Mesenchymal stem cell (in vitro differentiated cells and primary cell): Measurements from ENCODE around the gene DLGAP5.

ENCODE experiments used
- DNase-seq: peaks from one replicate; pipeline ENCODE4 v3.0.0-alpha.2; 2013
- H2AFZ ChIP-seq: one replicate; pipeline ENCODE4 v1.6.1; 2013; ENCODE audit warnings: low read depth, mild to moderate bottlenecking, control low read depth, inconsistent platforms, low read length, moderate library complexity
- H2AK5ac ChIP-seq: 2 replicates; pipeline ENCODE4 v1.6.1; 2013; ENCODE audit warnings: low read length, moderate library complexity, mild to moderate bottlenecking, inconsistent platforms; ENCODE audit not compliant: severe bottlenecking
- H2BK120ac ChIP-seq: one replicate; pipeline ENCODE4 v1.6.1; 2013; ENCODE audit warnings: low read depth, mild to moderate bottlenecking, inconsistent platforms, low read length, moderate library complexity
- H2BK12ac ChIP-seq, 2 experiments: one replicate each; pipeline ENCODE4 v1.6.1; 2013; ENCODE audit warnings: inconsistent platforms in 2 of 2, low read length in 2 of 2, mild to moderate bottlenecking in 2 of 2, moderate library complexity in 2 of 2, control low read depth in 1 of 2
- H2BK15ac ChIP-seq: one replicate; pipeline ENCODE4 v1.6.1; 2013; ENCODE audit warnings: mild to moderate bottlenecking, low read depth, inconsistent platforms; ENCODE audit not compliant: poor library complexity, severe bottlenecking
- H2BK5ac ChIP-seq: 2 replicates; pipeline ENCODE4 v1.6.1; 2013; ENCODE audit warnings: low read depth, mild to moderate bottlenecking, low read length, control low read depth, inconsistent platforms; ENCODE audit not compliant: poor library complexity, severe bottlenecking
- H3K14ac ChIP-seq, 2 experiments: one replicate each; pipeline ENCODE4 v1.6.1; 2013; ENCODE audit warnings: inconsistent platforms in 2 of 2, low read length in 2 of 2, control low read depth in 1 of 2, mild to moderate bottlenecking in 1 of 2, moderate library complexity in 1 of 2
- H3K18ac ChIP-seq, 2 experiments: one replicate each; pipeline ENCODE4 v1.6.1; 2013; ENCODE audit warnings: inconsistent platforms in 2 of 2, low read length in 2 of 2, control low read depth in 1 of 2, low read depth in 1 of 2, mild to moderate bottlenecking in 1 of 2
- H3K23ac ChIP-seq, 2 experiments: one replicate each; pipeline ENCODE4 v1.6.1; 2013; ENCODE audit warnings: inconsistent platforms in 2 of 2, low read length in 2 of 2, mild to moderate bottlenecking in 2 of 2, moderate library complexity in 2 of 2, control low read depth in 1 of 2
- H3K27ac ChIP-seq: 2 replicates; pipeline ENCODE4 v1.5.1; 2013; ENCODE audit warnings: mild to moderate bottlenecking, moderate library complexity, low read length, control low read depth, inconsistent platforms; ENCODE audit not compliant: poor library complexity, severe bottlenecking
- H3K27me3 ChIP-seq, 2 experiments: 2 replicates each; pipeline versions ENCODE4 v1.6.1 to v1.7.0; 2013; ENCODE audit warnings: low read length in 2 of 2, mild to moderate bottlenecking in 2 of 2, moderate library complexity in 2 of 2, control low read depth in 1 of 2, inconsistent platforms in 1 of 2; ENCODE audit not compliant: control insufficient read depth in 1 of 2, insufficient read depth in 1 of 2
- H3K36me3 ChIP-seq, 2 experiments: 2 replicates each; pipeline versions ENCODE4 v1.6.1 to v1.7.0; 2013; ENCODE audit warnings: low read length in 2 of 2, control low read depth in 1 of 2, inconsistent platforms in 1 of 2, low read depth in 1 of 2, mild to moderate bottlenecking in 1 of 2; ENCODE audit not compliant: insufficient read depth in 2 of 2, control insufficient read depth in 1 of 2
- H3K4ac ChIP-seq, 2 experiments: one replicate each; pipeline ENCODE4 v1.6.1; 2013; ENCODE audit warnings: inconsistent platforms in 2 of 2, low read length in 2 of 2, mild to moderate bottlenecking in 2 of 2, moderate library complexity in 2 of 2, control low read depth in 1 of 2, low read depth in 1 of 2
- H3K4me1 ChIP-seq: 2 replicates; pipeline ENCODE4 v1.6.1; 2013; ENCODE audit warnings: low read depth, low read length, control low read depth; ENCODE audit not compliant: control insufficient read depth, insufficient read depth
- H3K4me2 ChIP-seq: 2 replicates; pipeline ENCODE4 v1.6.1; 2013; ENCODE audit warnings: low read length, mild to moderate bottlenecking, inconsistent platforms; ENCODE audit not compliant: poor library complexity, severe bottlenecking
- H3K4me3 ChIP-seq, 2 experiments: 2 replicates each; pipeline versions ENCODE4 v1.5.1 to v1.7.0; 2013; ENCODE audit warnings: low read length in 2 of 2, mild to moderate bottlenecking in 2 of 2, control low read depth in 1 of 2, low read depth in 1 of 2; ENCODE audit not compliant: insufficient read depth in 1 of 2
- H3K79me1 ChIP-seq: replicated peaks from 2 replicates; pipeline ENCODE4 v1.6.1; 2013; ENCODE audit warnings: mild to moderate bottlenecking, control low read depth, low read length, inconsistent platforms; ENCODE audit not compliant: poor library complexity, severe bottlenecking
- H3K9ac ChIP-seq: 2 replicates; pipeline ENCODE4 v1.7.0; 2013; ENCODE audit warnings: mild to moderate bottlenecking, low read length, moderate library complexity
- H3K9me3 ChIP-seq: 2 replicates; pipeline ENCODE4 v1.7.0; 2013; ENCODE audit warnings: mild to moderate bottlenecking, low read length; ENCODE audit not compliant: control insufficient read depth
- H4K8ac ChIP-seq: one replicate; pipeline ENCODE4 v1.6.1; 2013; ENCODE audit warnings: inconsistent platforms, mild to moderate bottlenecking, low read length, moderate library complexity
- H4K91ac ChIP-seq: one replicate; pipeline ENCODE4 v1.6.1; 2013; ENCODE audit warnings: mild to moderate bottlenecking, low read length, inconsistent platforms
- WGBS: methylation state at CpG from one replicate; pipeline ENCODE4 v1.1.7; 2013; ENCODE audit warnings: mixed read lengths; 5-methylcytosine and 5-hydroxymethylcytosine counted together

DLGAP5 gene

GRCh38 chr14:55188686-55189295 is 2.6 kb downstream of the DLGAP5 start:
- H3K18ac ChIP-seq = no peak overlapping the region
- 100% methylated on average over 1 of the region's 4 CpGs for WGBS
- no peak overlapping the region for H3K9ac ChIP-seq
- no peaks in the 10 kb centered on the region for H3K27me3 ChIP-seq
- H3K23ac ChIP-seq = no peak overlapping the region
- H2BK5ac ChIP-seq = no peak overlapping the region
- H4K91ac ChIP-seq = no peak overlapping the region
- H3K27ac ChIP-seq = no peak overlapping the region
- no peak overlapping the region for H3K4ac ChIP-seq
- H3K36me3 ChIP-seq = no peaks in the 10 kb centered on the region
- peaks cover 19% of the 10 kb centered on the region for H3K79me1 ChIP-seq
- H2BK12ac ChIP-seq = no peak overlapping the region
- H3K4me3 ChIP-seq = no peak overlapping the region
- no peak overlapping the region for H3K14ac ChIP-seq
- H2AK5ac ChIP-seq = no peak overlapping the region
- H2BK120ac ChIP-seq = no peak overlapping the region
- no peaks in the 10 kb centered on the region for H3K9me3 ChIP-seq
- H2BK15ac ChIP-seq = no peak overlapping the region
- H3K4me1 ChIP-seq = peaks cover 3% of the 10 kb centered on the region
- H2AFZ ChIP-seq = no peak overlapping the region
- H3K4me2 ChIP-seq = no peak overlapping the region
- no peak overlapping the region for H4K8ac ChIP-seq
- peak; percentile 37 for DNase-seq

- H3K4me3 ChIP-seq = no peak overlapping the region
- no peak for DNase-seq
- H3K9me3 ChIP-seq = no peaks in the 10 kb centered on the region
- no peak overlapping the region for H3K18ac ChIP-seq
- peaks cover 3% of the 10 kb centered on the region for H3K4me1 ChIP-seq
- no peak overlapping the region for H3K9ac ChIP-seq
- H3K23ac ChIP-seq = no peak overlapping the region
- no peak overlapping the region for H4K8ac ChIP-seq
- no peak overlapping the region for H2AFZ ChIP-seq
- no peak overlapping the region for H3K4ac ChIP-seq
- no peak overlapping the region for H3K4me2 ChIP-seq
- no peak overlapping the region for H3K27ac ChIP-seq
- no peak overlapping the region for H2BK120ac ChIP-seq
- peaks cover 4% of the 10 kb centered on the region for H3K79me1 ChIP-seq
- no peak overlapping the region for H4K91ac ChIP-seq
- H2AK5ac ChIP-seq = no peak overlapping the region
- 100% methylated on average over 2 of the region's 4 CpGs for WGBS
- no peaks in the 10 kb centered on the region for H3K27me3 ChIP-seq
- no peak overlapping the region for H2BK5ac ChIP-seq
- no peak overlapping the region for H3K14ac ChIP-seq
- no peaks in the 10 kb centered on the region for H3K36me3 ChIP-seq
- no peak overlapping the region for H2BK12ac ChIP-seq
- no peak overlapping the region for H2BK15ac ChIP-seq
These were observed 11.0 kb downstream of the DLGAP5 start for GRCh38 chr14:55180434-55180833.

- H3K4me1 ChIP-seq = peaks cover 3% of the 10 kb centered on the region
- WGBS = 100% methylated on average over 2 of the region's 2 CpGs
- H3K14ac ChIP-seq = no peak overlapping the region
- no peak overlapping the region for H3K4me2 ChIP-seq
- H3K36me3 ChIP-seq = no peaks in the 10 kb centered on the region
- no peak overlapping the region for H3K18ac ChIP-seq
- no peak overlapping the region for H3K4me3 ChIP-seq
- no peak for DNase-seq
- no peak overlapping the region for H4K8ac ChIP-seq
- H3K23ac ChIP-seq = no peak overlapping the region
- H2BK120ac ChIP-seq = no peak overlapping the region
- no peaks in the 10 kb centered on the region for H3K27me3 ChIP-seq
- no peak overlapping the region for H2BK5ac ChIP-seq
- no peak overlapping the region for H2AK5ac ChIP-seq
- H4K91ac ChIP-seq = no peak overlapping the region
- H3K9ac ChIP-seq = no peak overlapping the region
- no peak overlapping the region for H3K4ac ChIP-seq
- no peak overlapping the region for H2BK12ac ChIP-seq
- peaks cover 4% of the 10 kb centered on the region for H3K79me1 ChIP-seq
- no peak overlapping the region for H2AFZ ChIP-seq
- H3K9me3 ChIP-seq = no peaks in the 10 kb centered on the region
- no peak overlapping the region for H3K27ac ChIP-seq
- H2BK15ac ChIP-seq = no peak overlapping the region
These were observed 11.4 kb downstream of the DLGAP5 start for GRCh38 chr14:55180006-55180405.

- Histone ChIP-seq H2BK120ac (no peak overlapping the region), H3K4me2 (no peak overlapping the region), H3K9me3 (no peaks in the 10 kb centered on the region), H2BK5ac (no peak overlapping the region), H3K36me3 (no peaks in the 10 kb centered on the region), H3K4me1 (no peaks in the 10 kb centered on the region), H3K27ac (no peak overlapping the region), H2AFZ (no peak overlapping the region), H3K14ac (no peak overlapping the region), H2BK15ac (no peak overlapping the region), H3K18ac (no peak overlapping the region), H4K8ac (no peak overlapping the region), H3K4me3 (no peak overlapping the region), H2BK12ac (no peak overlapping the region), H3K23ac (no peak overlapping the region), H2AK5ac (no peak overlapping the region), H3K27me3 (no peaks in the 10 kb centered on the region), H3K9ac (no peak overlapping the region), H3K4ac (no peak overlapping the region), H3K79me1 (no peaks in the 10 kb centered on the region), H4K91ac (no peak overlapping the region)
- DNase-seq = no peak
- no CpG with 5 or more reads among the region's 2 CpGs for whole genome bisulfite sequencing
These were observed 20.9 kb downstream of the DLGAP5 start for GRCh38 chr14:55170526-55170925.
